Transverse colon (tissue), 4 donors: ENCODE measurements around the gene TRABD2B.

Source experiments
- CTCF ChIP-seq, 5 experiments: fragments of 200-600 bp in 3 of 5; fragments of 450-650 bp in 2 of 5; sonication (generic) in 3 of 5; IDR thresholded peaks; 1 replicate in 2 of 5; 2 replicates in 3 of 5; pipeline ENCODE4 v1.5.1; 2016 to 2017; ENCODE audit warnings: antibody characterized with exemption in 5 of 5, inconsistent platforms in 3 of 5, mild to moderate bottlenecking in 2 of 5, moderate library complexity in 1 of 5
- EP300 ChIP-seq: sonication (generic); formaldehyde crosslinking; IDR thresholded peaks from one replicate; pipeline ENCODE4 v1.6.1; 2017; ENCODE audit warnings: antibody characterized with exemption, low read depth
- POLR2A ChIP-seq: fragments of 450-650 bp; IDR thresholded peaks from one replicate; pipeline ENCODE4 v1.6.1; 2016; ENCODE audit warnings: antibody characterized with exemption, mild to moderate bottlenecking, moderate library complexity
- POLR2AphosphoS5 ChIP-seq, 3 donors: sonication (generic); formaldehyde crosslinking; IDR thresholded peaks; one replicate each; pipeline ENCODE4 v1.6.1; 2016; ENCODE audit warnings: antibody characterized with exemption in 3 of 3

DNA sequence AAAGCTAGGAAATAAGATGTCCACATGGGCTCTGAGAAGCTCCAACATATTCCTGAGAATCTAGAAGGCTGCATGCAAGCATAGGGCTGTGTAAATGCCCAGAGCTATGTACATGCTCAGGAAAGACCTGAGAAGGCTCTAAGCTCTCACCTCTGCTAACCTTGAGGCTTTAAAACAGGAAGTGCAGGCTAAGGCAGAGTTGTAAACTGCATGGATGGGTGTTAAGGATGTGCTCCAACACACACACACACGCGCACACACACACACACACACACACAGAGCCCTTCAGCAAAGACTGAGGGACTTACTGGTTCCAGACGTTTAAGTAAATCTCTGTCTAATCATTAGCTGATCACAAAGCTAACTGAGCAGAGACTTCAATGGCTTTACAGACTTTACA is 162.9 kb downstream of the TRABD2B start:
- TF ChIP-seq CTCF (IDR thresholded peaks at IDR 0.05) (no peak), POLR2AphosphoS5 (IDR thresholded peaks at IDR 0.05) (no peak), EP300 (no peak), POLR2A (no peak)
